ENCODE results near the gene PARL.

The PARL gene

GRCh38 chr3:183927059-183927458, 42.4 kb upstream of the PARL start:
- Histone ChIP-seq H2BK5ac (ENCODE audit: low read length) (no peak overlapping the region), H3K9me3 (replicated peaks in 1 of 2; ENCODE audit: control insufficient read depth in 2 of 2, insufficient read depth in 1 of 2, low read depth in 1 of 2, low read length in 2 of 2) (no peaks in the 10 kb centered on the region), H3K14ac (ENCODE audit: low read length) (no peak overlapping the region), H2BK12ac (ENCODE audit: low read length) (no peak overlapping the region), H4K91ac (ENCODE audit: low read depth, low read length, poor library complexity) (no peak overlapping the region), H3K4ac (ENCODE audit: low read length) (no peak overlapping the region), H3K79me1 (ENCODE audit: low read depth, low read length) (no peaks in the 10 kb centered on the region), H3K9ac (ENCODE audit: low read depth, low read length, poor library complexity) (peak overlapping the region; percentile 57), H2BK15ac (ENCODE audit: low read length) (no peak overlapping the region), H3K18ac (ENCODE audit: low read length) (no peak overlapping the region), H3K36me3 (replicated peaks in 1 of 2; ENCODE audit: control insufficient read depth in 2 of 2, insufficient read depth in 2 of 2, low read length in 2 of 2) (peaks cover 26 to 40% of the 10 kb centered on the region in 2 donors), H3K4me1 (ENCODE audit: control insufficient read depth in 2 of 2, insufficient read depth in 1 of 2, low read depth in 1 of 2, low read length in 2 of 2) (no peaks in the 10 kb centered on the region), H3K27me3 (ENCODE audit: control insufficient read depth in 3 of 3, insufficient read depth in 3 of 3, low read depth in 1 of 3, low read length in 3 of 3) (no peaks in the 10 kb centered on the region), H3K4me3 (ENCODE audit: low read length in 2 of 2) (no peak overlapping the region), H3K27ac (replicated peaks; ENCODE audit: low read length) (no peak overlapping the region), H4K8ac (ENCODE audit: low read depth, low read length) (no peak overlapping the region), H3K4me2 (ENCODE audit: insufficient read depth, low read length, poor library complexity, severe bottlenecking) (no peak overlapping the region), H2AK5ac (ENCODE audit: low read depth, low read length) (no peak overlapping the region), H2BK120ac (ENCODE audit: low read depth, low read length) (no peak overlapping the region), H2AFZ (ENCODE audit: low read length) (no peak overlapping the region), H3K23ac (ENCODE audit: low read depth, low read length, poor library complexity) (no peak overlapping the region)
- no peak for DNase-seq (ENCODE audit: low spot score)
- no CpG with 5 or more reads among the region's 3 CpGs for WGBS, 2 donors (ENCODE audit: extremely low coverage in 2 of 2, insufficient read length in 2 of 2, insufficient replicate concordance in 1 of 2)

- H4K91ac ChIP-seq (ENCODE audit: low read depth, low read length, poor library complexity) = no peak overlapping the region
- no CpG with 5 or more reads among the region's 7 CpGs for WGBS, 2 donors (ENCODE audit: extremely low coverage in 2 of 2, insufficient read length in 2 of 2, insufficient replicate concordance in 1 of 2)
- no peaks in the 10 kb centered on the region for H3K9me3 ChIP-seq (replicated peaks in 1 of 2; ENCODE audit: control insufficient read depth in 2 of 2, insufficient read depth in 1 of 2, low read depth in 1 of 2, low read length in 2 of 2)
These were observed 40.3 kb upstream of the PARL start for GRCh38 chr3:183924956-183925355.

GRCh38 chr3:183924543-183924942, 39.9 kb upstream of the PARL start:
- Histone ChIP-seq H3K4ac (ENCODE audit: low read length) (no peak overlapping the region), H4K8ac (ENCODE audit: low read depth, low read length) (no peak overlapping the region), H2BK12ac (ENCODE audit: low read length) (no peak overlapping the region), H3K9ac (ENCODE audit: low read depth, low read length, poor library complexity) (no peak overlapping the region), H3K27me3 (ENCODE audit: control insufficient read depth in 3 of 3, insufficient read depth in 3 of 3, low read depth in 1 of 3, low read length in 3 of 3) (no peaks in the 10 kb centered on the region), H3K4me2 (ENCODE audit: insufficient read depth, low read length, poor library complexity, severe bottlenecking) (no peak overlapping the region), H3K36me3 (replicated peaks in 1 of 2; ENCODE audit: control insufficient read depth in 2 of 2, insufficient read depth in 2 of 2, low read length in 2 of 2) (peaks cover 32 to 53% of the 10 kb centered on the region in 2 donors), H4K91ac (ENCODE audit: low read depth, low read length, poor library complexity) (no peak overlapping the region), H2AFZ (ENCODE audit: low read length) (no peak overlapping the region), H3K9me3 (replicated peaks in 1 of 2; ENCODE audit: control insufficient read depth in 2 of 2, insufficient read depth in 1 of 2, low read depth in 1 of 2, low read length in 2 of 2) (no peaks in the 10 kb centered on the region), H3K4me3 (ENCODE audit: low read length in 2 of 2) (no peak overlapping the region), H3K14ac (ENCODE audit: low read length) (no peak overlapping the region), H3K18ac (ENCODE audit: low read length) (no peak overlapping the region), H3K23ac (ENCODE audit: low read depth, low read length, poor library complexity) (no peak overlapping the region), H3K79me1 (ENCODE audit: low read depth, low read length) (no peaks in the 10 kb centered on the region), H2BK120ac (ENCODE audit: low read depth, low read length) (no peak overlapping the region), H3K4me1 (ENCODE audit: control insufficient read depth in 2 of 2, insufficient read depth in 1 of 2, low read depth in 1 of 2, low read length in 2 of 2) (no peaks in the 10 kb centered on the region), H2AK5ac (ENCODE audit: low read depth, low read length) (no peak overlapping the region), H2BK15ac (ENCODE audit: low read length) (no peak overlapping the region), H3K27ac (replicated peaks; ENCODE audit: low read length) (no peak overlapping the region), H2BK5ac (ENCODE audit: low read length) (no peak overlapping the region)
- no peak for DNase-seq (ENCODE audit: low spot score)
- WGBS, 2 donors (ENCODE audit: extremely low coverage in 2 of 2, insufficient read length in 2 of 2, insufficient replicate concordance in 1 of 2) = no CpG with 5 or more reads among the region's 3 CpGs

More at GRCh38 chr3:183924956-183925355, 40.3 kb upstream of the PARL start:
- Histone ChIP-seq H4K8ac (ENCODE audit: low read depth, low read length) (no peak overlapping the region), H2BK5ac (ENCODE audit: low read length) (no peak overlapping the region), H3K23ac (ENCODE audit: low read depth, low read length, poor library complexity) (no peak overlapping the region), H2BK15ac (ENCODE audit: low read length) (no peak overlapping the region), H3K4me2 (ENCODE audit: insufficient read depth, low read length, poor library complexity, severe bottlenecking) (no peak overlapping the region), H3K4me3 (ENCODE audit: low read length in 2 of 2) (no peak overlapping the region), H3K36me3 (replicated peaks in 1 of 2; ENCODE audit: control insufficient read depth in 2 of 2, insufficient read depth in 2 of 2, low read length in 2 of 2) (peaks cover 31 to 49% of the 10 kb centered on the region in 2 donors), H2BK120ac (ENCODE audit: low read depth, low read length) (no peak overlapping the region), H2AFZ (ENCODE audit: low read length) (no peak overlapping the region), H3K9ac (ENCODE audit: low read depth, low read length, poor library complexity) (no peak overlapping the region), H2AK5ac (ENCODE audit: low read depth, low read length) (no peak overlapping the region), H3K18ac (ENCODE audit: low read length) (no peak overlapping the region), H3K79me1 (ENCODE audit: low read depth, low read length) (no peaks in the 10 kb centered on the region), H3K27ac (replicated peaks; ENCODE audit: low read length) (no peak overlapping the region), H3K4ac (ENCODE audit: low read length) (no peak overlapping the region), H3K27me3 (ENCODE audit: control insufficient read depth in 3 of 3, insufficient read depth in 3 of 3, low read depth in 1 of 3, low read length in 3 of 3) (no peaks in the 10 kb centered on the region), H3K14ac (ENCODE audit: low read length) (no peak overlapping the region), H2BK12ac (ENCODE audit: low read length) (no peak overlapping the region), H3K4me1 (ENCODE audit: control insufficient read depth in 2 of 2, insufficient read depth in 1 of 2, low read depth in 1 of 2, low read length in 2 of 2) (no peaks in the 10 kb centered on the region)
- no peak for DNase-seq (ENCODE audit: low spot score)

- DNase-seq (ENCODE audit: low spot score) = no peak
- H3K14ac ChIP-seq (ENCODE audit: low read length) = no peak overlapping the region
- H3K27ac ChIP-seq (replicated peaks; ENCODE audit: low read length) = no peak overlapping the region
- H2AK5ac ChIP-seq (ENCODE audit: low read depth, low read length) = no peak overlapping the region
- H2BK12ac ChIP-seq (ENCODE audit: low read length) = no peak overlapping the region
- no peak overlapping the region for H3K4me3 ChIP-seq (ENCODE audit: low read length in 2 of 2)
- no peak overlapping the region for H2BK120ac ChIP-seq (ENCODE audit: low read depth, low read length)
- H4K8ac ChIP-seq (ENCODE audit: low read depth, low read length) = no peak overlapping the region
- H3K4ac ChIP-seq (ENCODE audit: low read length) = no peak overlapping the region
- H2AFZ ChIP-seq (ENCODE audit: low read length) = no peak overlapping the region
- no peaks in the 10 kb centered on the region for H3K27me3 ChIP-seq (ENCODE audit: control insufficient read depth in 3 of 3, insufficient read depth in 3 of 3, low read depth in 1 of 3, low read length in 3 of 3)
- H2BK15ac ChIP-seq (ENCODE audit: low read length) = no peak overlapping the region
- H3K9ac ChIP-seq (ENCODE audit: low read depth, low read length, poor library complexity) = no peak overlapping the region
- no peaks in the 10 kb centered on the region for H3K9me3 ChIP-seq (replicated peaks in 1 of 2; ENCODE audit: control insufficient read depth in 2 of 2, insufficient read depth in 1 of 2, low read depth in 1 of 2, low read length in 2 of 2)
- H3K4me1 ChIP-seq (ENCODE audit: control insufficient read depth in 2 of 2, insufficient read depth in 1 of 2, low read depth in 1 of 2, low read length in 2 of 2) = no peaks in the 10 kb centered on the region
- H3K18ac ChIP-seq (ENCODE audit: low read length) = no peak overlapping the region
- H3K79me1 ChIP-seq (ENCODE audit: low read depth, low read length) = no peaks in the 10 kb centered on the region
- no peak overlapping the region for H3K4me2 ChIP-seq (ENCODE audit: insufficient read depth, low read length, poor library complexity, severe bottlenecking)
- H3K36me3 ChIP-seq (replicated peaks in 1 of 2; ENCODE audit: control insufficient read depth in 2 of 2, insufficient read depth in 2 of 2, low read length in 2 of 2) = peaks cover 28 to 43% of the 10 kb centered on the region in 2 donors
- no peak overlapping the region for H3K23ac ChIP-seq (ENCODE audit: low read depth, low read length, poor library complexity)
- H4K91ac ChIP-seq (ENCODE audit: low read depth, low read length, poor library complexity) = no peak overlapping the region
- no peak overlapping the region for H2BK5ac ChIP-seq (ENCODE audit: low read length)
- no CpG with 5 or more reads among the region's 4 CpGs for WGBS, 2 donors (ENCODE audit: extremely low coverage in 2 of 2, insufficient read length in 2 of 2, insufficient replicate concordance in 1 of 2)
These were observed 37.7 kb upstream of the PARL start for GRCh38 chr3:183922421-183922820.
